ENCODE measurements around the gene KIR3DL1. TPM values are rescaled to one million over a fixed set of nuclear protein-coding genes. Genes with fewer than 3 reads are reported as not detected.

The KIR3DL1 gene
- polyA plus RNA-seq, 1 of the 3 experiments (the other 2 are of a cell fraction) = not detected

GRCh38 chr19:54871696-54872095 lies 55.4 kb downstream of the KIR3DL1 start:
- POLR2A ChIA-PET = no interaction called here
- no peak for TF ChIP-seq IRF3 (IDR thresholded peaks at IDR 0.05; ENCODE audit: low read depth, low read length)
- TF ChIP-seq MEF2A (IDR thresholded peaks at IDR 0.05; ENCODE audit: borderline replicate concordance, low read depth) = no peak
- TF ChIP-seq JUND (IDR thresholded peaks at IDR 0.05) = no peak
- TF ChIP-seq FOSL2 (IDR thresholded peaks at IDR 0.05; ENCODE audit: borderline replicate concordance, low read depth) = no peak
- TF ChIP-seq RXRA (IDR thresholded peaks at IDR 0.05; ENCODE audit: borderline replicate concordance, low read depth) = no peak
- no peak for TF ChIP-seq TCF12 (IDR thresholded peaks at IDR 0.05)
- TF ChIP-seq NFIC (IDR thresholded peaks at IDR 0.05; ENCODE audit: borderline replicate concordance) = no peak
- no peak for TF ChIP-seq EZH2phosphoT487 (IDR thresholded peaks at IDR 0.05; ENCODE audit: borderline replicate concordance, low read depth)
- no peak for TF ChIP-seq EP300 (IDR thresholded peaks at IDR 0.05; ENCODE audit: borderline replicate concordance in 1 of 2, low read depth in 1 of 2, low read length in 1 of 2)
- TF ChIP-seq MAX (IDR thresholded peaks at IDR 0.05; ENCODE audit: low read depth) = no peak
- TF ChIP-seq RCOR1 (IDR thresholded peaks at IDR 0.05; ENCODE audit: low read length) = no peak
- TF ChIP-seq MXI1 (IDR thresholded peaks at IDR 0.05; ENCODE audit: low read depth, low read length) = no peak
- TF ChIP-seq REST (IDR thresholded peaks at IDR 0.05; ENCODE audit: low read depth, low read length) = no peak
- no peak for TF ChIP-seq YY1 (IDR thresholded peaks at IDR 0.05; ENCODE audit: low read depth)
- no peak for TF ChIP-seq USF1 (IDR thresholded peaks at IDR 0.05; ENCODE audit: borderline replicate concordance, low read depth)
- no peak for TF ChIP-seq SIN3A (IDR thresholded peaks at IDR 0.05; ENCODE audit: borderline replicate concordance, low read depth, low read length)
- TF ChIP-seq RAD21 (IDR thresholded peaks at IDR 0.05; ENCODE audit: low read length) = no peak
- TF ChIP-seq ELF1 (IDR thresholded peaks at IDR 0.05) = no peak
- no peak for TF ChIP-seq USF2 (IDR thresholded peaks at IDR 0.05; ENCODE audit: borderline replicate concordance, low read depth, low read length)

More at GRCh38 chr19:54871696-54872095, 55.4 kb downstream of the KIR3DL1 start:
- H3K4me3 ChIP-seq (ENCODE audit: low read depth in 2 of 2, low read length in 1 of 2) = no peak overlapping the region
- no peaks in the 10 kb centered on the region for H3K79me2 ChIP-seq (ENCODE audit: insufficient read depth)
- CTCF ChIA-PET = no interaction called here
- H3F3A ChIP-seq (replicated peaks; ENCODE audit: insufficient read depth) = no peaks in the 10 kb centered on the region
- H3K9me2 ChIP-seq = no peaks in the 10 kb centered on the region
- H3K27me3 ChIP-seq (ENCODE audit: insufficient read depth) = peaks cover 9% of the 10 kb centered on the region; the same call in 1 of the 2 replicates
- H3K4me1 ChIP-seq (ENCODE audit: control insufficient read depth in 1 of 2, insufficient read depth in 2 of 2, low read depth in 1 of 2, low read length in 1 of 2) = no peaks in the 10 kb centered on the region
- no peak overlapping the region for H3K9ac ChIP-seq
- H3K9me3 ChIP-seq = no peaks in the 10 kb centered on the region
- no peak overlapping the region for H3K27ac ChIP-seq (ENCODE audit: low read depth in 2 of 2, low read length in 1 of 2)
- 0% methylated on average over 3 of the region's 3 CpGs for WGBS (ENCODE audit: low lambda C conversion rate)
- H3K4me2 ChIP-seq = no peak overlapping the region
- no peaks in the 10 kb centered on the region for H3K36me3 ChIP-seq (replicated peaks in 1 of 2; ENCODE audit: control insufficient read depth in 1 of 2, insufficient read depth in 2 of 2, low read length in 1 of 2)
- no peak overlapping the region for H2AFZ ChIP-seq (ENCODE audit: low read depth)
- no peak for DNase-seq
- no peaks in the 10 kb centered on the region for H4K20me1 ChIP-seq (ENCODE audit: insufficient read depth)
